ENCODE data around the gene NEK10.

DNA sequence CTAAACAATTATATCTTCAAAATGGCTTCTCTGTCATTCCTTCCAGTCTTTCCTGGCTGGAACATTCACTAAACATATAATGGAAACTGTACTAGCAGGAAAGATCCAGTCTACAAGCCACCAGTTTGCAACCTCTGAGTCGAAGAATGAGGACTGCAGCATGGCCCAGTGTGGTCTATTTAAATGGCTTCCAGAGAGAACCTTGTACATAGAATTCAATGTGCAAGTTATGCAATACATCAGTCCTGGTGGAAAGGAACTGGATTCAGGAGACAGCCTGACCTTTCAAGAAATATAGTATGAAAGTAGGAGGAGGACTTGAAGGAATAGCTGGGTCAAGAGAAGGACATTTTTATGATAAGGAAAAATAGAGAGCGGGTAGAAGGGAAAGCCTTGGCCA is 49.9 kb downstream of the NEK10 start:
- TF ChIP-seq HCFC1 (IDR thresholded peaks at IDR 0.05; ENCODE audit: low read depth, low read length) (no peak), GTF2F1 (IDR thresholded peaks at IDR 0.05; ENCODE audit: low read depth, low read length) (no peak), BRCA1 (IDR thresholded peaks at IDR 0.05) (no peak), BRCA1 (CRISPR knock-in tag; IDR thresholded peaks at IDR 0.05) (no peak), EGR1 (conservative IDR thresholded peaks at IDR 0.05) (no peak)
